ENCODE results near the gene CGNL1.

Gene CGNL1

DNA sequence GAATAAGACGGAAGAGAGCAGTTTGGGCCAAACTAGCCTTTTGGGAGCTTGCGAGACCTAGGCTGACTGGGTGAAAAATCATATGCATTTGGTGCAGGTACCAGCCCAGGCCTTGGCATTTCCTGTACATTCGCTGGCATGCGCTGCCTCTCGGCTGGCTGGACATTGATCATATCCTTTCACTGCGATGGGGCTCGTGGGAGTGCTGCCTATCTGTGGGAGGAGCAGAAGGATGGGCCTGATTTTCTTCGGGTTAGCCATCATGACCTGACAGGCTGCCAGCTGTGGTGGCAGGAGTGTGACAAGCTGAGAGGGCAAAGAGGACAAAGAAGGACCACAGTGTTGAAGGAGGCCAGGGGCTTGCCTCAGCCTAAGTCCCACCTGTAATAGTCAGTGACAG, 14.3 kb downstream of the CGNL1 start:
- Mint-ChIP-seq H3K36me3 (no peaks in the 10 kb centered on the region), H3K9me3 (no peaks in the 10 kb centered on the region)
- no peak for ATAC-seq

DNA sequence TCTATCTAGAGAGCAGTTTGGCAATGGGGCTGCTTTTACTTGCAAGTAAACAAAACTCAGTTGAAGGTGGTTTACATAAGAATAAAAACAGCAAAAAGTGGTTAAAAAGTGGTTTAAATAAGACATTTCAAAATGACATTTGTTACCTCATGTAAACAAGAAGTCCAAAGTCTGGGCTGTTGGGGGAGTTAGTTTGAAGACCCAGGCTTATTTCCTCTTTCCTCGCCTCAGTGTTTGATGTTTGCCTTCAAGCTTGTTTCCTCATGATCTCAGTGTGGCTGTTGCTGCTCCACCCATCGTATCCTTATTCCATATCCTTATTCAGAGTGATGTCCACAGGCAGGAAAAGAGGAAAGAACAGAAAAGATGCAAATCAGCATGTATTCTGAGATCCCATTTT, 15.2 kb downstream of the CGNL1 start:
- ATAC-seq (no peak), DNase-seq (ENCODE audit: low spot score in 2 of 2) (no peak)
- Mint-ChIP-seq H3K4me1 (no peaks in the 10 kb centered on the region), H3K27ac (no peak overlapping the region), H3K9me3 (no peaks in the 10 kb centered on the region), H3K4me3 (no peak overlapping the region), H3K36me3 (no peaks in the 10 kb centered on the region)

More for the DNA sequence above, 14.3 kb downstream of the CGNL1 start:
- no peak overlapping the region for H3K27ac Mint-ChIP-seq
- H3K4me1 Mint-ChIP-seq: no peaks in the 10 kb centered on the region
- no peak for DNase-seq (ENCODE audit: low spot score in 2 of 2)
- no peak overlapping the region for H3K4me3 Mint-ChIP-seq

GRCh38 chr15:57393061-57393460, 16.8 kb downstream of the CGNL1 start:
- Mint-ChIP-seq H3K27ac (no peak overlapping the region), H3K4me1 (no peaks in the 10 kb centered on the region), H3K4me3 (no peak overlapping the region), H3K9me3 (no peaks in the 10 kb centered on the region), H3K36me3 (no peaks in the 10 kb centered on the region)
- DNase-seq (ENCODE audit: low spot score in 2 of 2) (no peak), ATAC-seq (no peak)

- DNase-seq (ENCODE audit: low spot score in 2 of 2) (no peak), ATAC-seq (no peak)
- Mint-ChIP-seq H3K27ac (no peak overlapping the region), H3K4me3 (no peak overlapping the region), H3K36me3 (no peaks in the 10 kb centered on the region), H3K4me1 (no peaks in the 10 kb centered on the region), H3K9me3 (no peaks in the 10 kb centered on the region)
Measured at GRCh38 chr15:57395292-57395691, 19.0 kb downstream of the CGNL1 start.

DNA sequence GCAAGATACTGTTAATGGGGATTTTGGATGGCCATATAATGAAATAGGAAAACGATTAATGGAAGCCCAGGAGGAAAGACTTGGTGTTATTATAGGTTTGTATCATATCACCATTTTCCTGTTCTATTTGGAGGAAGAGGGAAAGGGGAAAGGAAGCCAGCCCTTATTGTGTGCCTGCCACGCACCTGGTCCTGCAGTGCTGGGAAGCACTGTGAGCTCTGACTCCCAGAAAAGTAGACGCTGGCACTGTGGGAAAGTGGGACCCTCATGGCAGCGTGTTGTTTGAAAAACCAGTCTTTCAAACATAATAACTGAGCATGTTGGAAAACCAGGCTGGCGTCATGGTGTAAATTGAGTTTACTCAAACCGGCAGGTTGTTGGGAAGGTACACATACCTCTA, 22.0 kb downstream of the CGNL1 start:
- Mint-ChIP-seq H3K4me1 (no peaks in the 10 kb centered on the region), H3K4me3 (no peak overlapping the region), H3K9me3 (no peaks in the 10 kb centered on the region), H3K27ac (no peak overlapping the region), H3K36me3 (no peaks in the 10 kb centered on the region)
- DNase-seq (ENCODE audit: low spot score in 2 of 2) (no peak), ATAC-seq (no peak)

DNA sequence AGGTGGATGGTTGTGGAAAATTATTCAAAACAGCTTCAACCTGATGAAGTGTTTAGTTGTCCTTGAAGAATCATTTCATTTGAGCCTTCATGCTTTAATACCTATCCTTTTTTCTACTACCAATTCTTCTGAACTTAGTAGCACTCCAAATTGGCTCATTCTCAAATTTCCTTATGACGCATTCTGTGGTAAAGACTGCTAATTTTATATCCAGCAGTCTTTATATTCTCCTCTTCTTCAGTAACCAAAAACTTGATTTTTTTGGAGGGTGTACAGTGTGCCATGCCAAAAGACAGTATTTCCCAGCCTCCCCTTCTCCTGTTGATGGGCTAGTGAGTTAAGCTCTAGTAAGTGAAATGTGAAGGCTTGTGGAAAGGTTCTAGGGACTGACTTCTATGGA, 25.2 kb downstream of the CGNL1 start:
- ATAC-seq (no peak), DNase-seq (ENCODE audit: low spot score in 2 of 2) (no peak)
- no peak overlapping the region for H3K4me3 Mint-ChIP-seq
- no peaks in the 10 kb centered on the region for H3K4me1 Mint-ChIP-seq
- no peaks in the 10 kb centered on the region for H3K9me3 Mint-ChIP-seq
- H3K27ac Mint-ChIP-seq: no peak overlapping the region
- no peaks in the 10 kb centered on the region for H3K36me3 Mint-ChIP-seq

GRCh38 chr15:57403017-57403416, 26.7 kb downstream of the CGNL1 start:
- no peak for DNase-seq (ENCODE audit: low spot score in 2 of 2)
- H3K27ac Mint-ChIP-seq: no peak overlapping the region
- H3K9me3 Mint-ChIP-seq: no peaks in the 10 kb centered on the region

DNA sequence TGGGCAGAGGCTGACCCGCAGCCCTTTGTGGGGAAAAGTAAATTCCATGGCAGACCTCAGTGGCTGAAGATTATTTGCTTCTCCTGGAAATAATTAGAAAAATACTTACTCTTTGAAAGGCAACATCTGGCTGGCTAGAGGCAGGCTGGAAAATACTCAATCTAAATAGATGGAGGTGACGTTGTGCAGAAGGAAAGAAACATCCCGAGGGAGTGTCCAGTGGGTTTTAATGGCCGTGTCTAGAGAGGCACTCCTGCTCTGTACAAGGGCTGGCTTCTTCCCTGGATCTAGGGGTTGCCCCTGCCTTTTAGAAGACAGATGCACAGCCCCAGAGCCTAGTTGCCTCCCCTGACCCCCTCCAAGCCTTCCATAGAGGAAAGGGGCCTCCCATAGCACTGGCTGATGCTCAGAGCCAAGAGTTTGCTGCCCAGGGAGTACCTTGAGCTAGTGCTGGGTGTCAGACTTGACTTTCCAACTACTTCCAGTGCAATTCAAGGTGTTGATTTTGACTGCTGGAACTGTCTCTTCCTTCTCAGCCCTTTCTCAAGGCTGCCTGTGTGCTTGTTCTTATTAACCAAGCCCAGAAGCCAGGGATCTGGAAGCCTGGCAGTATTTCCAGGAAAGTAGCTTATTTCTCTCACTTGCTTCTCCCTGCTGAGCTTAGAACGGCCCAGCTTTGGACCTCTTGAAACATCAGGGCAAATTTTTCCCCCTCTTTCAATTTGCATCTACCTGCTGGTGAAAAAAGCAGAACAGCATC, 27.4 kb downstream of the CGNL1 start:
- H3K9me3 Mint-ChIP-seq: no peaks in the 10 kb centered on the region
- no peak for DNase-seq (ENCODE audit: low spot score in 2 of 2)
- no peaks in the 10 kb centered on the region for H3K36me3 Mint-ChIP-seq
- no peak overlapping the region for H3K4me3 Mint-ChIP-seq
- H3K4me1 Mint-ChIP-seq: no peaks in the 10 kb centered on the region
- H3K27ac Mint-ChIP-seq: no peak overlapping the region
- ATAC-seq: no peak

More at GRCh38 chr15:57403017-57403416, 26.7 kb downstream of the CGNL1 start:
- ATAC-seq: no peak
- Mint-ChIP-seq H3K4me3 (no peak overlapping the region), H3K4me1 (no peaks in the 10 kb centered on the region), H3K36me3 (no peaks in the 10 kb centered on the region)

GRCh38 chr15:57405133-57405532, 28.8 kb downstream of the CGNL1 start:
- Mint-ChIP-seq H3K36me3 (no peaks in the 10 kb centered on the region), H3K9me3 (no peaks in the 10 kb centered on the region), H3K27ac (no peak overlapping the region), H3K4me3 (no peak overlapping the region), H3K4me1 (no peaks in the 10 kb centered on the region)
- ATAC-seq: no peak
- no peak for DNase-seq (ENCODE audit: low spot score in 2 of 2)

DNA sequence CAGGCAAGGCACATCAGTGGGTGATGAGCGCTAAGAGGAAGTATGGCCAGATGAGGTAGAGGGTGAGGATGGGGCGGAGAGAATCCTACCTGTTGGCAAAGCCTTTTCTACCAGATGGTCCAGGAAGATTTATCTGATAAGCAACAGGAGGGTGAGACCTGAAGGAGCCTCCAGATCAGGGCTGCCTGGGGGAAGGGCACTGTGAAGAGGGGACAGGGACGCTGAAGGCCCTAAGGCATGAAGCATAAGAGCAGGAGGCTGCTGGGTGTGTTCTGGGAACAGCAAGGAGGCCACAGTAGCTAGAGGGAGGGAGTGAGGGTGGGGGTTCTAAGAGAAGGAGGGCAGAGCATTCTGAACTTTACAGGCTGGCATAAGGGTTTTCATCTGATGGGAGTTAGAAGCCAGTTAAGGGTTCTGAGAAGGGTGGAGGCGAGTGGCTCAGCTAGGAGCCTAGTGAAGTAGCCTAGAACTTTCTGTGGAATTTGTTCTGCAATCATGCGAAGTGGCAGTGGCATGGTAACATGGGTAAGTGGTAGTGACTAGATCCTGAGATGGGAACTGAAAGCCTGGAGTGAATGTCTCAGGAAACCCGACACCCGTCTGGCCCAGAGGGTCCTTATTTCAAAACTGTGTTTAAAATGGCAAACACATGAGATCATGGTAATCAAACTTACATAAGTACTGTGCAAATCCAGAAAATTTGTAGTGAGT, 29.9 kb downstream of the CGNL1 start:
- no peaks in the 10 kb centered on the region for H3K9me3 Mint-ChIP-seq
- ATAC-seq (no peak), DNase-seq (ENCODE audit: low spot score in 2 of 2) (no peak)
- H3K36me3 Mint-ChIP-seq: no peaks in the 10 kb centered on the region
- H3K4me3 Mint-ChIP-seq: no peak overlapping the region
- H3K27ac Mint-ChIP-seq: no peak overlapping the region
- no peaks in the 10 kb centered on the region for H3K4me1 Mint-ChIP-seq

- no peak for ATAC-seq
- DNase-seq (ENCODE audit: low spot score in 2 of 2): no peak
- Mint-ChIP-seq H3K4me3 (no peak overlapping the region), H3K27ac (no peak overlapping the region), H3K9me3 (no peaks in the 10 kb centered on the region), H3K4me1 (no peaks in the 10 kb centered on the region), H3K36me3 (no peaks in the 10 kb centered on the region)
Measured at GRCh38 chr15:57410373-57410772, 34.1 kb downstream of the CGNL1 start.

GRCh38 chr15:57411945-57412768, 35.9 kb downstream of the CGNL1 start:
- Mint-ChIP-seq H3K27ac (no peak overlapping the region), H3K4me3 (no peak overlapping the region)
- no peak for DNase-seq (ENCODE audit: low spot score in 2 of 2)

GRCh38 chr15:57415602-57416001, 39.3 kb downstream of the CGNL1 start:
- Mint-ChIP-seq H3K36me3 (no peaks in the 10 kb centered on the region), H3K4me3 (no peak overlapping the region), H3K9me3 (no peaks in the 10 kb centered on the region), H3K4me1 (no peaks in the 10 kb centered on the region), H3K27ac (no peak overlapping the region)
- DNase-seq (ENCODE audit: low spot score in 2 of 2) (no peak), ATAC-seq (no peak)

More at GRCh38 chr15:57411945-57412768, 35.9 kb downstream of the CGNL1 start:
- Mint-ChIP-seq H3K4me1 (no peaks in the 10 kb centered on the region), H3K9me3 (no peaks in the 10 kb centered on the region), H3K36me3 (no peaks in the 10 kb centered on the region)
- no peak for ATAC-seq

GRCh38 chr15:57418635-57419034, 42.3 kb downstream of the CGNL1 start:
- ATAC-seq (no peak), DNase-seq (ENCODE audit: low spot score in 2 of 2) (no peak)
- Mint-ChIP-seq H3K4me3 (no peak overlapping the region), H3K4me1 (no peaks in the 10 kb centered on the region), H3K36me3 (no peaks in the 10 kb centered on the region), H3K27ac (no peak overlapping the region), H3K9me3 (no peaks in the 10 kb centered on the region)

GRCh38 chr15:57419335-57419734, 43.0 kb downstream of the CGNL1 start:
- Mint-ChIP-seq H3K9me3 (no peaks in the 10 kb centered on the region), H3K27ac (no peak overlapping the region), H3K4me3 (no peak overlapping the region), H3K4me1 (no peaks in the 10 kb centered on the region), H3K36me3 (no peaks in the 10 kb centered on the region)
- ATAC-seq: no peak
- no peak for DNase-seq (ENCODE audit: low spot score in 2 of 2)
